ENCODE results near the gene VWA3A.

DNA sequence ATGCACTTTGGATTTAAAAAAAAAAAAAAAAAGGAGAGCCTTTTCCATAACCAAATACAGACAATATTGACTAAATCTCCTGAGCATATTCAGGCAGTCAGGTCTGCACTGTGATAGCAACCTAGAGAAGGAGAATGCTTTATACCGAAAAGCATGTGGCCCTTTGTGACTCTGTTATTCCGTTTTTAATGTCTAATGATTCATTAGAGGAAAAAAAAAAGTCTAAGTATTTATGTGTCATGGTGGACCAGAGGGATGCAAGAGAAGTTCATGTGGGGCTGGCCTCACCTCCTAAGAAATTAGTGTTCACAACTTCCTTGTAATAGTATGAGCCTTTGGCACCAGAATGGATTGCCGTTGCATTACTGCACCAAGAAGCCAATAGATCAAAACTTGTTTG lies 11.3 kb upstream of the VWA3A start:
- TF ChIP-seq YY1 (IDR thresholded peaks at IDR 0.05; ENCODE audit: extremely low read depth, insufficient replicate concordance, low read depth, low read length) (no peak), EZH2 (IDR thresholded peaks at IDR 0.05) (no peak), SIN3A (IDR thresholded peaks at IDR 0.05; ENCODE audit: low read depth) (no peak), POLR2A (IDR thresholded peaks at IDR 0.05; ENCODE audit: borderline replicate concordance, extremely low read depth, insufficient read depth, insufficient read length) (no peak), RAD21 (IDR thresholded peaks at IDR 0.05; ENCODE audit: low read depth) (no peak), POLR2AphosphoS5 (IDR thresholded peaks at IDR 0.05; ENCODE audit: low read depth, low read length) (no peak), SP1 (IDR thresholded peaks at IDR 0.05; ENCODE audit: low read depth) (no peak)
- TF ChIP-seq, protein P1, sequence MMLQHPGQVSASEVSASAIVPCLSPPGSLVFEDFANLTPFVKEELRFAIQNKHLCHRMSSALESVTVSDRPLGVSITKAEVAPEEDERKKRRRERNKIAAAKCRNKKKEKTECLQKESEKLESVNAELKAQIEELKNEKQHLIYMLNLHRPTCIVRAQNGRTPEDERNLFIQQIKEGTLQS (IDR thresholded peaks at IDR 0.05): no peak
- TF ChIP-seq, protein P2, sequence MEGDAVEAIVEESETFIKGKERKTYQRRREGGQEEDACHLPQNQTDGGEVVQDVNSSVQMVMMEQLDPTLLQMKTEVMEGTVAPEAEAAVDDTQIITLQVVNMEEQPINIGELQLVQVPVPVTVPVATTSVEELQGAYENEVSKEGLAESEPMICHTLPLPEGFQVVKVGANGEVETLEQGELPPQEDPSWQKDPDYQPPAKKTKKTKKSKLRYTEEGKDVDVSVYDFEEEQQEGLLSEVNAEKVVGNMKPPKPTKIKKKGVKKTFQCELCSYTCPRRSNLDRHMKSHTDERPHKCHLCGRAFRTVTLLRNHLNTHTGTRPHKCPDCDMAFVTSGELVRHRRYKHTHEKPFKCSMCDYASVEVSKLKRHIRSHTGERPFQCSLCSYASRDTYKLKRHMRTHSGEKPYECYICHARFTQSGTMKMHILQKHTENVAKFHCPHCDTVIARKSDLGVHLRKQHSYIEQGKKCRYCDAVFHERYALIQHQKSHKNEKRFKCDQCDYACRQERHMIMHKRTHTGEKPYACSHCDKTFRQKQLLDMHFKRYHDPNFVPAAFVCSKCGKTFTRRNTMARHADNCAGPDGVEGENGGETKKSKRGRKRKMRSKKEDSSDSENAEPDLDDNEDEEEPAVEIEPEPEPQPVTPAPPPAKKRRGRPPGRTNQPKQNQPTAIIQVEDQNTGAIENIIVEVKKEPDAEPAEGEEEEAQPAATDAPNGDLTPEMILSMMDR (IDR thresholded peaks at IDR 0.05 in 2 of 3, conservative IDR thresholded peaks at IDR 0.05 in 1 of 3; ENCODE audit: borderline replicate concordance in 1 of 3, insufficient read depth in 1 of 3, low read depth in 2 of 3, low read length in 2 of 3): no peak

Data from HCT116 (cell line).